HEK293 (cell line): Measurements from ENCODE around the gene MFSD2B.

ENCODE experiments used
- CTCF ChIP-seq: fragments of 450-650 bp; formaldehyde crosslinking; IDR thresholded peaks from 2 replicates; pipeline ENCODE4 v1.5.1; 2016; ENCODE audit warnings: missing biosample characterization, missing genetic modification characterization
- INSM2 ChIP-seq: fragments of 450-650 bp; formaldehyde crosslinking; IDR thresholded peaks from 2 replicates; pipeline ENCODE4 v1.5.1; 2016; ENCODE audit warnings: missing biosample characterization, missing genetic modification characterization
- KLF9 ChIP-seq: fragments of 450-650 bp; formaldehyde crosslinking; IDR thresholded peaks from 2 replicates; pipeline ENCODE4 v1.5.1; 2016; ENCODE audit warnings: missing biosample characterization, missing genetic modification characterization, low read depth
- MEIS1 ChIP-seq: sonication (generic); formaldehyde crosslinking; IDR thresholded peaks from 2 replicates; pipeline ENCODE4 v1.8.1; 2022; ENCODE audit warnings: missing genetic modification reagents, mild to moderate bottlenecking, borderline replicate concordance
- PRDM10 ChIP-seq: fragments of 450-650 bp; formaldehyde crosslinking; IDR thresholded peaks from 2 replicates; pipeline ENCODE4 v1.5.1; 2016; ENCODE audit warnings: missing biosample characterization, missing genetic modification characterization
- PRDM2 ChIP-seq: fragments of 450-650 bp; formaldehyde crosslinking; IDR thresholded peaks from 2 replicates; pipeline ENCODE4 v1.5.1; 2016; ENCODE audit warnings: missing biosample characterization, missing genetic modification characterization, borderline replicate concordance
- SALL2 ChIP-seq: fragments of 450-650 bp; formaldehyde crosslinking; IDR thresholded peaks from 2 replicates; pipeline ENCODE4 v1.5.0; 2017; ENCODE audit warnings: missing biosample characterization, mild to moderate bottlenecking, missing genetic modification characterization, borderline replicate concordance
- TCF7L2 ChIP-seq: IDR thresholded peaks from 2 replicates; pipeline ENCODE4 v1.6.1; 2011; ENCODE audit warnings: low read depth, mild to moderate bottlenecking, inconsistent platforms, low read length, moderate library complexity, borderline replicate concordance
- ZNF133 ChIP-seq: fragments of 450-650 bp; formaldehyde crosslinking; IDR thresholded peaks from 2 replicates; pipeline ENCODE4 v1.5.1; 2016; ENCODE audit warnings: missing biosample characterization, missing genetic modification characterization
- ZNF266 ChIP-seq: fragments of 450-650 bp; formaldehyde crosslinking; IDR thresholded peaks from 2 replicates; pipeline ENCODE4 v1.5.1; 2016; ENCODE audit warnings: missing biosample characterization, missing genetic modification characterization, low read depth
- ZNF274 ChIP-seq, 2 experiments: fragments of 200-500 bp in 1 of 2; fragments of 450-650 bp in 1 of 2; sonication (Bioruptor generic) in 1 of 2; formaldehyde crosslinking in 1 of 2; IDR thresholded peaks; 2 replicates each; pipeline versions ENCODE4 v1.5.1 to v1.6.1; 2014 to 2016; ENCODE audit warnings: borderline replicate concordance in 1 of 2, inconsistent platforms in 1 of 2, low read length in 1 of 2, missing biosample characterization in 1 of 2, missing genetic modification characterization in 1 of 2
- ZNF433 ChIP-seq: fragments of 450-650 bp; formaldehyde crosslinking; IDR thresholded peaks from 2 replicates; pipeline ENCODE4 v1.5.1; 2016; ENCODE audit warnings: missing biosample characterization, missing genetic modification characterization, low read depth
- ZNF660 ChIP-seq: fragments of 450-650 bp; IDR thresholded peaks from 2 replicates; pipeline ENCODE4 v1.5.1; 2018; ENCODE audit warnings: missing biosample characterization, mild to moderate bottlenecking, missing genetic modification characterization
- ZSCAN18 ChIP-seq: fragments of 450-650 bp; formaldehyde crosslinking; IDR thresholded peaks from 2 replicates; pipeline ENCODE4 v1.5.1; 2016; ENCODE audit warnings: missing biosample characterization, missing genetic modification characterization

- TF ChIP-seq CTCF (tag by site-specific recombination), result no peak
- TF ChIP-seq ZNF133 (tag by site-specific recombination), result no peak
- no peak for TF ChIP-seq ZNF274 (IDR thresholded peaks at IDR 0.05; ENCODE audit: low read length)
- no peak for TF ChIP-seq ZNF274 (tag by site-specific recombination; IDR thresholded peaks at IDR 0.05; ENCODE audit: borderline replicate concordance)
- no peak for TF ChIP-seq TCF7L2
- TF ChIP-seq PRDM2 (tag by site-specific recombination), result no peak
- no peak for TF ChIP-seq KLF9 (tag by site-specific recombination)
- no peak for TF ChIP-seq MEIS1 (CRISPR knock-in tag)
- 0 out of 2 replicates have a peak, but pooled peaks have one; percentile 24 for TF ChIP-seq PRDM10 (tag by site-specific recombination)
- TF ChIP-seq SALL2 (tag by site-specific recombination), result no peak
- TF ChIP-seq INSM2, result no peak
- TF ChIP-seq ZNF660 (tag by site-specific recombination), result no peak
- TF ChIP-seq ZNF433 (tag by site-specific recombination), result no peak
- TF ChIP-seq ZNF266 (tag by site-specific recombination), result no peak
- TF ChIP-seq ZSCAN18 (tag by site-specific recombination), result no peak
Measured at GRCh38 chr2:24048769-24049484, 39.0 kb downstream of the MFSD2B start.
